Stimulated activated naive CD4-positive, alpha-beta T cell (primary cell): Measurements from ENCODE around the gene ADAMTS15.

Source experiments
- DNase-seq, 6 experiments: peaks; one replicate each; lab custom pipeline; 2025; lab: John Stamatoyannopoulos, UW

The ADAMTS15 gene

GRCh38 chr11:130514851-130515250 is 66.4 kb downstream of the ADAMTS15 start:
- no peak for DNase-seq

GRCh38 chr11:130515829-130516553 is 67.5 kb downstream of the ADAMTS15 start:
- no peak for DNase-seq

GRCh38 chr11:130516554-130517505 is 68.4 kb downstream of the ADAMTS15 start:
- no peak for DNase-seq

GRCh38 chr11:130518164-130518680 is 69.8 kb downstream of the ADAMTS15 start:
- DNase-seq = no peak

GRCh38 chr11:130519128-130519932 is 70.9 kb downstream of the ADAMTS15 start:
- DNase-seq = no peak

GRCh38 chr11:130520271-130520671 is 71.8 kb downstream of the ADAMTS15 start:
- no peak for DNase-seq

- no peak for DNase-seq
Observed at GRCh38 chr11:130522284-130522961, 74.0 kb downstream of the ADAMTS15 start.

GRCh38 chr11:130523166-130523565 is 74.7 kb downstream of the ADAMTS15 start:
- no peak for DNase-seq

- DNase-seq = no peak
Observed at GRCh38 chr11:130523609-130524008, 75.2 kb downstream of the ADAMTS15 start.

GRCh38 chr11:130524132-130524790 is 75.8 kb downstream of the ADAMTS15 start:
- DNase-seq = no peak

- DNase-seq = no peak
Observed at GRCh38 chr11:130525307-130525706, 76.9 kb downstream of the ADAMTS15 start.
